GM12878 (cell line): ENCODE results near the gene PPP2R5B. TPM values are rescaled to one million over a fixed set of nuclear protein-coding genes. Genes with fewer than 3 reads are reported as not detected.

Experiments
- ATAC-seq: fragments of 200-7000 bp; cut with Tn5 transposase; 3 replicates; pipeline ENCODE4 v1.9.1; 2020; ENCODE audit warnings: mild to moderate bottlenecking, moderate library complexity
- BruUV-seq: library from RNA; stranded (reverse); fragments of 400-500 nt; replicated peaks from 2 replicates; lab custom pipeline; 2021; lab: Mats Ljungman, UMichigan
- CTCF ChIA-PET: fragments of 300-600 bp; sonication (Branson Sonifier 250); formaldehyde crosslinking; extraction: SDS; loops from one replicate; lab custom pipeline; 2021; ENCODE audit warnings: inconsistent platforms; lab: Yijun Ruan, JAX
- POLR2A ChIA-PET: fragments of 350-600 bp; formaldehyde crosslinking; extraction: SDS; loops from one replicate; lab custom pipeline; 2021; ENCODE audit warnings: inconsistent platforms; lab: Charles Lee
- RAD21 ChIA-PET: fragments of 300-600 bp; sonication (Branson Sonifier 250); formaldehyde crosslinking; loops from one replicate; lab custom pipeline; 2023; ENCODE audit warnings: antibody characterized with exemption; ENCODE audit not compliant: unreplicated experiment; lab: Charles Lee
- SMC1A ChIA-PET: fragments of 300-600 bp; sonication (Branson Sonifier 250); formaldehyde crosslinking; loops from one replicate; lab custom pipeline; 2023; ENCODE audit not compliant: unreplicated experiment, uncharacterized antibody; lab: Charles Lee
- DNase-seq: peaks from one replicate; pipeline ENCODE4 v3.0.0-alpha.2; 2011; ENCODE audit warnings: low read depth, low spot score
- FAIRE-seq: peaks from 3 replicates; lab custom pipeline; 2011; peaks lifted over from hg19 to GRCh38; lab: Jason Lieb, UNC
- H2AFZ ChIP-seq: 2 replicates; pipeline ENCODE4 v1.6.0; 2011; ENCODE audit warnings: low read depth, low read length, control low read depth; ENCODE audit not compliant: control insufficient read depth
- H3K27ac ChIP-seq: 2 replicates; pipeline ENCODE4 v1.5.1; 2011; ENCODE audit warnings: control low read depth; ENCODE audit not compliant: control insufficient read depth, insufficient read depth
- H3K27me3 ChIP-seq, 2 experiments: replicated peaks in 1 of 2; 2 replicates each; pipeline versions ENCODE4 v1.6.0 to v1.6.1; 2011; ENCODE audit warnings: low read length in 1 of 2; ENCODE audit not compliant: control insufficient read depth in 2 of 2, insufficient read depth in 2 of 2
- H3K36me3 ChIP-seq, 2 experiments: 2 replicates each; pipeline ENCODE4 v1.5.1; 2011; ENCODE audit warnings: low read length in 1 of 2; ENCODE audit not compliant: control insufficient read depth in 2 of 2, insufficient read depth in 2 of 2
- H3K4me1 ChIP-seq: 2 replicates; pipeline ENCODE4 v1.6.1; 2011; ENCODE audit warnings: mild to moderate bottlenecking, low read length, moderate library complexity, mixed read lengths; ENCODE audit not compliant: control insufficient read depth, insufficient read depth
- H3K4me2 ChIP-seq: 2 replicates; pipeline ENCODE4 v1.6.0; 2011; ENCODE audit warnings: control low read depth; ENCODE audit not compliant: control insufficient read depth, insufficient read depth
- H3K4me3 ChIP-seq: fragments of 200-600 bp; sonication (generic); 2 replicates; pipeline ENCODE4 v1.5.1; 2016
- H3K79me2 ChIP-seq: 2 replicates; pipeline ENCODE4 v1.6.0; 2011; ENCODE audit warnings: low read length; ENCODE audit not compliant: control insufficient read depth, insufficient read depth
- H3K9ac ChIP-seq: 2 replicates; pipeline ENCODE4 v1.8.0; 2011; ENCODE audit warnings: low read length, control low read depth, mixed read lengths; ENCODE audit not compliant: control insufficient read depth, insufficient read depth
- H3K9me3 ChIP-seq: replicated peaks from 3 replicates; pipeline ENCODE4 v1.5.1; 2011; ENCODE audit warnings: mild to moderate bottlenecking, low read length; ENCODE audit not compliant: control insufficient read depth, insufficient read depth
- H4K20me1 ChIP-seq: 2 replicates; pipeline ENCODE4 v1.6.0; 2011; ENCODE audit not compliant: control insufficient read depth, insufficient read depth
- BACH1 ChIP-seq: fragments of 450-650 bp; IDR thresholded peaks from 2 replicates; pipeline ENCODE4 v1.6.1; 2017; ENCODE audit warnings: mild to moderate bottlenecking, borderline replicate concordance
- BRCA1 ChIP-seq: IDR thresholded peaks from 2 replicates; pipeline ENCODE4 v1.6.1; 2011; ENCODE audit warnings: low read depth, low read length, improper control_type of control experiment
- EP300 ChIP-seq, 2 experiments: fragments of 150-350 bp in 1 of 2; IDR thresholded peaks; 2 replicates each; pipeline ENCODE4 v1.6.1; 2011 to 2012; ENCODE audit warnings: low read depth in 2 of 2, low read length in 2 of 2, borderline replicate concordance in 1 of 2, improper control_type of control experiment in 1 of 2, inconsistent platforms in 1 of 2; ENCODE audit not compliant: control insufficient read depth in 1 of 2
- HDAC2 ChIP-seq: fragments of 200-600 bp; sonication (generic); IDR thresholded peaks from 2 replicates; pipeline ENCODE4 v1.6.1; 2017
- IKZF2 ChIP-seq, 2 experiments: fragments of 450-650 bp; IDR thresholded peaks; 2 replicates each; pipeline ENCODE4 v1.6.1; 2017; ENCODE audit warnings: mild to moderate bottlenecking in 2 of 2, moderate library complexity in 2 of 2
- MTA3 ChIP-seq: IDR thresholded peaks from 2 replicates; pipeline ENCODE4 v1.6.1; 2012; ENCODE audit warnings: low read length, inconsistent platforms, borderline replicate concordance
- PAX5 ChIP-seq: IDR thresholded peaks from 2 replicates; pipeline ENCODE4 v1.6.1; 2011; ENCODE audit warnings: low read depth, low read length, borderline replicate concordance
- POLR2AphosphoS5 ChIP-seq: IDR thresholded peaks from 2 replicates; pipeline ENCODE4 v1.6.1; 2011; ENCODE audit warnings: mild to moderate bottlenecking, low read length, inconsistent platforms
- SMAD5 ChIP-seq: IDR thresholded peaks from 2 replicates; pipeline ENCODE4 v1.6.1; 2016; ENCODE audit warnings: antibody characterized with exemption, low read depth
- SP1 ChIP-seq: IDR thresholded peaks from one replicate; pipeline ENCODE4 v1.6.1; 2011; ENCODE audit warnings: low read depth, low read length
- SREBF2 ChIP-seq: IDR thresholded peaks from 2 replicates; pipeline ENCODE4 v1.6.1; 2012; ENCODE audit warnings: mild to moderate bottlenecking, low read length
- ZBED1 ChIP-seq: IDR thresholded peaks from 2 replicates; pipeline ENCODE4 v1.6.1; 2016; ENCODE audit warnings: borderline replicate concordance
- ZSCAN29 ChIP-seq: fragments of 450-650 bp; IDR thresholded peaks from 2 replicates; pipeline ENCODE4 v1.6.1; 2017; ENCODE audit warnings: mild to moderate bottlenecking, moderate library complexity
- WGBS: methylation state at CpG from one replicate; pipeline ENCODE4 v1.1.6; 2016; ENCODE audit warnings: low lambda C conversion rate; ENCODE audit not compliant: insufficient replicate concordance, insufficient coverage; ENCODE audit errors: missing lambda C conversion rate; 5-methylcytosine and 5-hydroxymethylcytosine counted together
- in situ Hi-C: fragments of 300-500 bp; cut with MboI; formaldehyde crosslinking; loops from 9 replicates; pipeline ENCODE4 v1.14.3; 2018; ENCODE audit warnings: mixed read lengths
- intact Hi-C: fragments of 100-400 bp; cut with micrococcal nuclease; formaldehyde crosslinking; loops from one replicate; pipeline ENCODE4 v1.14.2; 2022; ENCODE audit not compliant: unreplicated experiment
- polyA plus RNA-seq, 11 experiments: library from polyadenylated mRNA; depleted of rRNA in 4 of 11; unstranded in 6 of 11; stranded (reverse) in 5 of 11; fragments of >200 nt; fragmentation: Nextera tagmentation in 4 of 11; fragmentation: Illumina TruSeq in 1 of 11; extraction: Ambion mirVana in 4 of 11; extraction: Trizol in 1 of 11; gene quantifications; 1 replicate in 1 of 11; 2 replicates in 10 of 11; pipeline versions ENCODE4 v1.2.1 to v1.2.3, GENCODE V29; 2011 to 2016; ENCODE audit warnings: inconsistent platforms in 2 of 11, missing spikeins in 2 of 11, low read depth in 1 of 11
- total RNA-seq, 4 experiments: library from RNA; depleted of rRNA in 3 of 4; stranded (reverse); fragments of >200 nt in 3 of 4; fragmentation: Illumina TruSeq in 1 of 4; extraction: Trizol in 1 of 4; gene quantifications; 2 replicates each; pipeline versions ENCODE4 v1.2.1 to v1.2.3, GENCODE V29; 2013 to 2021
- TF ChIP-seq, protein P1 (sequence below), 3 experiments: IDR thresholded peaks in 2 of 3; conservative IDR thresholded peaks in 1 of 3; 2 replicates each; pipeline ENCODE4 v1.5.1; 2011; ENCODE audit warnings: low read depth in 3 of 3, low read length in 3 of 3, mild to moderate bottlenecking in 3 of 3, control low read depth in 2 of 3, moderate library complexity in 2 of 3, inconsistent platforms in 1 of 3, mixed read lengths in 1 of 3; ENCODE audit not compliant: control insufficient read depth in 2 of 3, insufficient read depth in 1 of 3; ENCODE audit errors: extremely low read depth in 1 of 3
- TF ChIP-seq, protein P2 (sequence below): fragments of 450-650 bp; IDR thresholded peaks from 2 replicates; pipeline ENCODE4 v1.6.1; 2017; ENCODE audit warnings: antibody characterized with exemption, mild to moderate bottlenecking, moderate library complexity
- TF ChIP-seq, protein P3 (sequence below): IDR thresholded peaks from 2 replicates; pipeline ENCODE4 v1.6.1; 2012; ENCODE audit warnings: low read depth, low read length, improper control_type of control experiment

Gene PPP2R5B
- total and polyA plus RNA-seq, 10 of the 15 experiments (the other 5 are each of a cell fraction or from before 2014, with no cell fraction given), result 0.08 to 6.7 (median 2.0) TPM

DNA sequence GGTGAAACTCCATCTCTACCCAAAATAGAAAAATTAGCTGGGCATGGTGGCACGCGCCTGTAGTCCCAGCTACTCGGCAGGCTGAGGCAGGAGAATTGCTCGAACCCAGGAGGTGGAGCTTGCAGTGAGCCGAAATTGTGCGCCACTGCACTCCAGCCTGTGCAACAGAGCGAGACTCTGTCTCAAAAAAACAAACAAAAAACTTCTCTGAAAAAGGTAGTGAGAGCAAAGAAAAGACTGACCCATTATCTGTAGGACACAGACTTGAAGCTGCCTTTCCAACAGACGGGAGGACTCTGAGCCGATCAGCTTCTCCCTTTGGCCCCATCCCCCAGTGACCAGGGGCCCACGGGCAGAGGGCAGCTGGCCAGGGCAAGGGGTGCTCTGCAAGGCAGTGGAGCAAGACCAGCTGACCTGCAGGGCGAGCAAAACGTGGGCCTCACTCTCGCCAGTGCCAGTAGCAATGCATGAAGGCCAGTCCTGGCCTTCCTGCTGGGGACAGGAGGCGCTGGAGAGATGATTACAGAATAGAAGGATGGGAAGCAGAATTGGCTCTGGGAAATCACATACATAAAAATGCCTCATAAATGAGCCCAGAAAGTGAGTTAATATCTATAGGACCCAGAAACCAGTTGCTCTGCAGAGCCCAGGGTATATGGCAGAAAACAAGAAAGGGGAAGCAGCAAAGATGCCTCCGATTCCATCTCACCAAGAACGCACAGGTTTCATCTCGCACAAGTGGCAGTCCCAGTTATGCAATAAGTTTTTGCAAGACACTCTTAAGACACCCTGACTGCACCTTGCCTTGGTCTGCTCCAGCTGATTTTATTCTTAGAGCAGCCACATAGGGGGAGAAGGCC lies 48.9 kb upstream of the PPP2R5B start:
- Histone ChIP-seq H3K27me3 (no peaks in the 10 kb centered on the region), H4K20me1 (peaks cover 3% of the 10 kb centered on the region; the same call in 1 of the 2 replicates), H3K27ac (peak overlapping the region; percentile 84), H3K4me1 (peaks cover 47% of the 10 kb centered on the region), H3K9ac (peak overlapping the region; percentile 88), H3K36me3 (peaks cover 0 to 21% of the 10 kb centered on the region in 2 experiments), H3K4me3 (peak overlapping the region; percentile 89), H3K79me2 (peaks cover 84% of the 10 kb centered on the region), H3K9me3 (no peaks in the 10 kb centered on the region), H2AFZ (no peak overlapping the region), H3K4me2 (peak overlapping the region; percentile 92)
- ATAC-seq, result no peak
- intact Hi-C loops, result loop anchor here (2.0 to 10.0 kb wide), 3 partner anchors 17 to 839 kb away; partner anchors contain the start of genes KAT5 and MAP3K11
- DNase-seq, result no peak
- no TSS peak for BruUV-seq
- no peak for FAIRE-seq
- WGBS, result 2% methylated on average over 17 of the region's 17 CpGs
- ChIA-PET SMC1A (interaction anchor here (0.9 to 11.5 kb wide), 9 partner anchors 10 to 153 kb away, joined by 3 to 227 read pairs (median 4); partner anchors contain the start of gene BATF2), CTCF (interaction anchor here (0.9 to 30.0 kb wide), 7 partner anchors 13 to 246 kb away, joined by 3 to 1208 read pairs (median 5); partner anchors contain the start of genes CDC42BPG and FAU), RAD21 (interaction anchor here (0.9 to 12.5 kb wide), 5 partner anchors 12 to 25 kb away, joined by 3 to 253 read pairs (median 8); no protein-coding TSS in a partner anchor), POLR2A (interaction anchor here (0.8 to 19.9 kb wide), 4 partner anchors 11 to 97 kb away, joined by 3 to 620 read pairs (median 5); partner anchors contain the start of gene SF1)
- in situ Hi-C loops, result no loop called here
- no peak for TF ChIP-seq HDAC2
- TF ChIP-seq MTA3, result no peak
- 0 out of 2 replicates have a peak, but pooled peaks have one; percentile 5 for TF ChIP-seq ZBED1
- TF ChIP-seq SMAD5, result peak; percentile 2; the same call in 1 of the 2 replicates
- TF ChIP-seq, protein P1, sequence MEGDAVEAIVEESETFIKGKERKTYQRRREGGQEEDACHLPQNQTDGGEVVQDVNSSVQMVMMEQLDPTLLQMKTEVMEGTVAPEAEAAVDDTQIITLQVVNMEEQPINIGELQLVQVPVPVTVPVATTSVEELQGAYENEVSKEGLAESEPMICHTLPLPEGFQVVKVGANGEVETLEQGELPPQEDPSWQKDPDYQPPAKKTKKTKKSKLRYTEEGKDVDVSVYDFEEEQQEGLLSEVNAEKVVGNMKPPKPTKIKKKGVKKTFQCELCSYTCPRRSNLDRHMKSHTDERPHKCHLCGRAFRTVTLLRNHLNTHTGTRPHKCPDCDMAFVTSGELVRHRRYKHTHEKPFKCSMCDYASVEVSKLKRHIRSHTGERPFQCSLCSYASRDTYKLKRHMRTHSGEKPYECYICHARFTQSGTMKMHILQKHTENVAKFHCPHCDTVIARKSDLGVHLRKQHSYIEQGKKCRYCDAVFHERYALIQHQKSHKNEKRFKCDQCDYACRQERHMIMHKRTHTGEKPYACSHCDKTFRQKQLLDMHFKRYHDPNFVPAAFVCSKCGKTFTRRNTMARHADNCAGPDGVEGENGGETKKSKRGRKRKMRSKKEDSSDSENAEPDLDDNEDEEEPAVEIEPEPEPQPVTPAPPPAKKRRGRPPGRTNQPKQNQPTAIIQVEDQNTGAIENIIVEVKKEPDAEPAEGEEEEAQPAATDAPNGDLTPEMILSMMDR (IDR thresholded peaks at IDR 0.05 in 2 of 3, conservative IDR thresholded peaks at IDR 0.05 in 1 of 3; ENCODE audit: control insufficient read depth in 2 of 3, extremely low read depth in 1 of 3, insufficient read depth in 1 of 3, low read depth in 3 of 3, low read length in 3 of 3), result no peak
- TF ChIP-seq BACH1, result no peak
- TF ChIP-seq SP1, result no peak
- TF ChIP-seq EP300 (IDR thresholded peaks at IDR 0.05; ENCODE audit: borderline replicate concordance in 1 of 2, control insufficient read depth in 1 of 2, low read depth in 2 of 2, low read length in 2 of 2), result no peak
- TF ChIP-seq POLR2AphosphoS5, result peak; percentile 68
- TF ChIP-seq, protein P2, sequence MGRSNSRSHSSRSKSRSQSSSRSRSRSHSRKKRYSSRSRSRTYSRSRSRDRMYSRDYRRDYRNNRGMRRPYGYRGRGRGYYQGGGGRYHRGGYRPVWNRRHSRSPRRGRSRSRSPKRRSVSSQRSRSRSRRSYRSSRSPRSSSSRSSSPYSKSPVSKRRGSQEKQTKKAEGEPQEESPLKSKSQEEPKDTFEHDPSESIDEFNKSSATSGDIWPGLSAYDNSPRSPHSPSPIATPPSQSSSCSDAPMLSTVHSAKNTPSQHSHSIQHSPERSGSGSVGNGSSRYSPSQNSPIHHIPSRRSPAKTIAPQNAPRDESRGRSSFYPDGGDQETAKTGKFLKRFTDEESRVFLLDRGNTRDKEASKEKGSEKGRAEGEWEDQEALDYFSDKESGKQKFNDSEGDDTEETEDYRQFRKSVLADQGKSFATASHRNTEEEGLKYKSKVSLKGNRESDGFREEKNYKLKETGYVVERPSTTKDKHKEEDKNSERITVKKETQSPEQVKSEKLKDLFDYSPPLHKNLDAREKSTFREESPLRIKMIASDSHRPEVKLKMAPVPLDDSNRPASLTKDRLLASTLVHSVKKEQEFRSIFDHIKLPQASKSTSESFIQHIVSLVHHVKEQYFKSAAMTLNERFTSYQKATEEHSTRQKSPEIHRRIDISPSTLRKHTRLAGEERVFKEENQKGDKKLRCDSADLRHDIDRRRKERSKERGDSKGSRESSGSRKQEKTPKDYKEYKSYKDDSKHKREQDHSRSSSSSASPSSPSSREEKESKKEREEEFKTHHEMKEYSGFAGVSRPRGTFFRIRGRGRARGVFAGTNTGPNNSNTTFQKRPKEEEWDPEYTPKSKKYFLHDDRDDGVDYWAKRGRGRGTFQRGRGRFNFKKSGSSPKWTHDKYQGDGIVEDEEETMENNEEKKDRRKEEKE, result no peak
- TF ChIP-seq, protein P3, sequence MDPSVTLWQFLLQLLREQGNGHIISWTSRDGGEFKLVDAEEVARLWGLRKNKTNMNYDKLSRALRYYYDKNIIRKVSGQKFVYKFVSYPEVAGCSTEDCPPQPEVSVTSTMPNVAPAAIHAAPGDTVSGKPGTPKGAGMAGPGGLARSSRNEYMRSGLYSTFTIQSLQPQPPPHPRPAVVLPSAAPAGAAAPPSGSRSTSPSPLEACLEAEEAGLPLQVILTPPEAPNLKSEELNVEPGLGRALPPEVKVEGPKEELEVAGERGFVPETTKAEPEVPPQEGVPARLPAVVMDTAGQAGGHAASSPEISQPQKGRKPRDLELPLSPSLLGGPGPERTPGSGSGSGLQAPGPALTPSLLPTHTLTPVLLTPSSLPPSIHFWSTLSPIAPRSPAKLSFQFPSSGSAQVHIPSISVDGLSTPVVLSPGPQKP, result no peak
- peak; percentile 78 for TF ChIP-seq PAX5
- TF ChIP-seq ZSCAN29, result no peak
- TF ChIP-seq IKZF2 (IDR thresholded peaks at IDR 0.05), result no peak
- no peak for TF ChIP-seq BRCA1
- TF ChIP-seq SREBF2, result no peak
